ENCODE data around the gene TRMT1.
"Not testable (repeated sequence)": the region's sequence is repeated elsewhere in the genome, so short reads cannot be mapped to it uniquely, and the experiment has no call there.

GRCh38 chr19:13149173-13149627 is 32.7 kb upstream of the TRMT1 start:
- not testable (repeated sequence) for TF ChIP-seq CTCF, POLR2A (IDR thresholded peaks at IDR 0.05)

Measured in Peyer's patch (tissue), 4 donors.